ENCODE data around the gene LSM7.
A peak's percentile ranks its signal among the peaks of the same experiment; 100 is the strongest.

The LSM7 gene

DNA sequence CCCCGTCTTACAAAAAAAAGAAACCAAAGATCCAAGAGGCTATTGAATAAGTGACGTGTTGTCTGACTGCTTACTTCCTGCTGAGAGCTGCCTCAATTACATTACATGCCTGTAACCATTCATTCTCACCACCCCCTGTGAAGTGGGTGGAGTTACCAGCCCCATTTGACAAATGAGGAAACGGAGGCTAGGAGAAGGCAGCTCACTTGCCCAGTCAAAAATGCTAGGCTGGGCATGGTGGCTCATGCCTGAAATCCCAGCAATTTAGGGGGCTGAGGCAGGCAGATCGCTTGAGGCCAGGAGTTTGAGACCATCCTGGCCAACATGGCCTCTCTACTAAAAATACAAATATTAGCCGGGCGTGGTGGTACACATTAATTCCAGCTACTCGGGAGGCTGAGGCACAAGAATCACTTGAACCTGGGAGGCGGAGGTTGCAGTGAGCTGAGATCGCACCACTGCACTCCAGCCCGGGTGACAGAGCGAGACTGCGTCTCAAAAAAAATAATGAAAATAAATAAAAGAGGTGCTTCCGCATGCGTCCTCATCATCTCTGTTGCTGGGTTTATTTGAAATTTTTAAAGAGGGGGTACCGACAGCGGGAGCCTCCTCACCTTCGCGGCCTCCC is 499 bp downstream of the LSM7 start:
- no peaks in the 10 kb centered on the region for H3K9me3 Mint-ChIP-seq
- peak; percentile 37 for ATAC-seq (ENCODE audit: low read depth)

GRCh38 chr19:2326699-2327360 is 1.6 kb downstream of the LSM7 start:
- Mint-ChIP-seq H3K27me3 (no peaks in the 10 kb centered on the region), H3K36me3 (peaks cover 12% of the 10 kb centered on the region), H3K27ac (peak overlapping the region; percentile 95), H3K4me1 (peaks cover 55% of the 10 kb centered on the region), H3K9me3 (no peaks in the 10 kb centered on the region), H3K4me3 (peak overlapping the region; percentile 94)
- ATAC-seq (ENCODE audit: low read depth) (no peak), DNase-seq (ENCODE audit: low spot score in 2 of 2) (no peak)

More for the DNA sequence above, 499 bp downstream of the LSM7 start:
- H3K27me3 Mint-ChIP-seq, result no peaks in the 10 kb centered on the region
- H3K4me1 Mint-ChIP-seq, result peaks cover 64% of the 10 kb centered on the region
- peaks cover 11% of the 10 kb centered on the region for H3K36me3 Mint-ChIP-seq
- H3K4me3 Mint-ChIP-seq, result peak overlapping the region; percentile 94
- DNase-seq (ENCODE audit: low spot score in 2 of 2), result no peak
- peak overlapping the region; percentile 95 for H3K27ac Mint-ChIP-seq

GRCh38 chr19:2325281-2326046 is 2.9 kb downstream of the LSM7 start:
- Mint-ChIP-seq H3K4me3 (peak overlapping the region; percentile 56), H3K9me3 (no peaks in the 10 kb centered on the region), H3K27me3 (no peaks in the 10 kb centered on the region), H3K4me1 (peaks cover 51% of the 10 kb centered on the region), H3K36me3 (peaks cover 12% of the 10 kb centered on the region), H3K27ac (peak overlapping the region; percentile 85)
- peak; percentile 20 for ATAC-seq (ENCODE audit: low read depth)
- no peak for DNase-seq (ENCODE audit: low spot score in 2 of 2)

DNA sequence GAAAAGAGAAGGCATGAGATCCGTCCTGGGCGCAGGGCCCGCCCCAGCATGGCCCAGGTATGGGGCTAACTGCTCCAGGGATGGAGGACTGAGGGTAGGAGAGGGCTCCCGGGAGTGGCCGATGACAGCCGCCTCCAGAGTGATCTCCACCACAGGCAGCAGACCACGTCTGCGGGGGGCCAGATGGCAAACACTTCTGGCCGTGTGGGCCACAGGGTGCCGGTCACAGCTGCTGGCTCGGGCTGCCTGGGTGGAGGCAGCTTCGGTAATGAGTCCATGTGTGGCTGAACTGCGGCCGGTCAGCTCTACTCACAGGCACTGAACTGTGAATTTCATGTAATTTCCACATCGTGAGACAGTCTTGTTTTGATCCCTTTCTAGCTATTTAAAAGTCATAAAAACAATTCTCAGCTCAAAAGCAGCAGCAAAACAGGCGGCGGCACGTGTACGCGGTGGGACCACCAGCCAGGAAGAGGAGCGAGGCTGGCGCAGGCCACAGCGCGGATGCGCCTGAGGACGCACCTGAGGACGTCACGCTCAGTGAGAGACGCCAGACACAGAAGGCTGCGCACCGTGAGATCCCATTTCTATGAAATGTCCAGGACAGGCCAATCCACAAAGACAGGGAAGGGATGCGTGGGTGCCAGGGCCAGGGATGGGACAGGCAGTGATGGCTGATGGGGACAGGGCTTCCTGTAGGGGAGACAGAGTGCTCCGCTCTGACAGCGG is 4.0 kb downstream of the LSM7 start:
- peak overlapping the region; percentile 69 for H3K4me3 Mint-ChIP-seq

DNA sequence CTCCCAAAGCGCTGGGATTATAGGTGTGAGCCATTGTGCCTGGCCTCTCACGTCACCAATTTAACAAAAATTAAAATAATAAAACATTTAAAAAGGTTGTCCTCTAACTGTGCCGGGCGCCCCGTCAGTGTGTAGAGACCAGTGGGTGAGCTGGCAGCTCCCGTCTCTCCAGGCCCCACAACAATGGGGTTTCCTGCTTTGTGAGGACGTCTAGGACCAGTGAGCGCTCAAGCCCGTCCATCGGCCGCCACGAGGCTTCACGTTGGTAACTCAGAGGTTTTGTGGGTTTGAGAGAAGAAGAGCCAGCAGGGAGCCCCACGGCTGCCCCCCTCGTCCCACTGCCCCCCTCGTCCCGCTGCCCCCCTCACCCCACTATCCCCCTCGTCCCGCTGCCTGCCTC is 4.7 kb downstream of the LSM7 start:
- peak overlapping the region; percentile 85 for H3K27ac Mint-ChIP-seq
- H3K36me3 Mint-ChIP-seq, result peaks cover 12% of the 10 kb centered on the region
- H3K27me3 Mint-ChIP-seq, result no peaks in the 10 kb centered on the region
- ATAC-seq (ENCODE audit: low read depth) (no peak), DNase-seq (ENCODE audit: low spot score in 2 of 2) (no peak)
- peaks cover 45% of the 10 kb centered on the region for H3K4me1 Mint-ChIP-seq
- H3K9me3 Mint-ChIP-seq, result no peaks in the 10 kb centered on the region
- H3K4me3 Mint-ChIP-seq, result no peak overlapping the region

More for the DNA sequence above, 4.0 kb downstream of the LSM7 start:
- Mint-ChIP-seq H3K36me3 (peaks cover 12% of the 10 kb centered on the region), H3K27ac (peak overlapping the region; percentile 85), H3K27me3 (no peaks in the 10 kb centered on the region), H3K4me1 (peaks cover 44% of the 10 kb centered on the region), H3K9me3 (no peaks in the 10 kb centered on the region)
- ATAC-seq (ENCODE audit: low read depth) (peak; percentile 23), DNase-seq (ENCODE audit: low spot score in 2 of 2) (no peak)

GRCh38 chr19:2321565-2322283 is 6.7 kb downstream of the LSM7 start:
- H3K27ac Mint-ChIP-seq, result no peak overlapping the region
- H3K4me3 Mint-ChIP-seq, result no peak overlapping the region
- ATAC-seq (ENCODE audit: low read depth) (no peak), DNase-seq (ENCODE audit: low spot score in 2 of 2) (no peak)
- H3K4me1 Mint-ChIP-seq, result peaks cover 43% of the 10 kb centered on the region
- H3K36me3 Mint-ChIP-seq, result peaks cover 10% of the 10 kb centered on the region
- H3K9me3 Mint-ChIP-seq, result no peaks in the 10 kb centered on the region
- H3K27me3 Mint-ChIP-seq, result no peaks in the 10 kb centered on the region

DNA sequence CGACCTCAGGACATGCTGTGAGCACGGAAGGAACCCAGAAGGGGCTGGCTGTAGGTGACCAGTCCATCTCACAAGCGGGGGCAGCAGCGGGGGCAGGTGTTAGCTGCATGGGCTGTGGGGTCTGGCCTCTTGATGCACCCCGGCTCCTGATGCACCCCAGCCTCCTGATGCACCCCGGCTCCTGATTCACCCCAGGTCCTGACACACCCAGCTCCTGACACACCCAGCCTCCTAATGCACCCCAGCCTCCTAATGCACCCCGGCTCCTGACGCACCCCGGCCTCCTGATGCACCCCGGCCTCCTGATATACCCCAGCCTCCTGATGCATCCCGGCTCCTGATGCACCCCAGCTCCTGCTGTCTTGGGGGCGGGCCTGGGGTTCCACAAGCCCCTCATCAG is 7.4 kb downstream of the LSM7 start:
- ATAC-seq (ENCODE audit: low read depth) (no peak), DNase-seq (ENCODE audit: low spot score in 2 of 2) (no peak)
- Mint-ChIP-seq H3K4me3 (no peak overlapping the region), H3K9me3 (no peaks in the 10 kb centered on the region), H3K4me1 (peaks cover 40% of the 10 kb centered on the region), H3K27me3 (no peaks in the 10 kb centered on the region), H3K27ac (no peak overlapping the region), H3K36me3 (peaks cover 8% of the 10 kb centered on the region)

DNA sequence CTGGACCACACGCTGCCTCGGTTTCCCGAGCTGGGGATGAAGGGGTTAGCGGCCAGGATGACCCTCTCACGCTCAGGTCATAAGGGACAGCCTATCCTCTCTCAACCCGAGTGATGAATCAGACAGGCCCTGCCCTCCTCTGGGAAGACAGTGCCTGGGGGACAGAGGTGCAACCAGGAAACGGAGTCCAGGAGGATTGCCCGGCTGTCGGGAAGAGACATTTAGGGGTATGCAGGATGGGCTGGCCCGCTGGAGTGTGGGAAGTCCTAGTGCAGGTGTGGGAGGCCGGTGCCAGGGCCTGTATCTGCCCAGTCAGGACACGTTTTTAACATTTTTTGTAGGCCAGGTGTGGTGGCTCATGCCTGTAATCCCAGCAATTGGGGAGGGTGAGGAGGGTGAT is 8.3 kb downstream of the LSM7 start:
- Mint-ChIP-seq H3K27me3 (no peaks in the 10 kb centered on the region), H3K36me3 (peaks cover 5% of the 10 kb centered on the region), H3K27ac (no peak overlapping the region), H3K4me1 (peaks cover 39% of the 10 kb centered on the region), H3K4me3 (no peak overlapping the region), H3K9me3 (peaks cover under 1% of the 10 kb centered on the region)
- DNase-seq (ENCODE audit: low spot score in 2 of 2) (no peak), ATAC-seq (ENCODE audit: low read depth) (no peak)

DNA sequence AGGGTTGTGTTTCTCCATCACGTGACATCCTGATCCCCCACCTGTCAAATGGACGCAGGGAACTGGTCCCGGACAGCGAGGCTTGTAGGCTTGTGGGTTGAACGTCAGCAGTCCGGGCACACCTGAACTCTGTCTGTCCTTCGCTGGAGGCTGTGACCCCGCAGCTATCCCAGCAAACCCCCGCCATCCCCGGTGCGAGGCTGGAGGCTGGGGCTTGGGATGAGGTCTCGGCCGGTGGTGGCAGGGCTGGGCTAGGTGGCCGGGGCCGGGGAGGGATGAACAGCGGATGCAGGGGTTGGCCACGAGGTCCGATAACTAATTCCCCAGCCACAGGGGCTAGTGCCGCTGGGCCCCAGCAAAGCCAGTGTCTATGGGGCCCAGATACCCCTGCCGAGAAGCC is 8.8 kb downstream of the LSM7 start:
- peaks cover 5% of the 10 kb centered on the region for H3K36me3 Mint-ChIP-seq
- H3K27me3 Mint-ChIP-seq, result no peaks in the 10 kb centered on the region
- H3K27ac Mint-ChIP-seq, result no peak overlapping the region
- H3K4me1 Mint-ChIP-seq, result peaks cover 38% of the 10 kb centered on the region
- H3K9me3 Mint-ChIP-seq, result peaks cover 3% of the 10 kb centered on the region
- ATAC-seq (ENCODE audit: low read depth), result no peak
- no peak overlapping the region for H3K4me3 Mint-ChIP-seq
- no peak for DNase-seq (ENCODE audit: low spot score in 2 of 2)

DNA sequence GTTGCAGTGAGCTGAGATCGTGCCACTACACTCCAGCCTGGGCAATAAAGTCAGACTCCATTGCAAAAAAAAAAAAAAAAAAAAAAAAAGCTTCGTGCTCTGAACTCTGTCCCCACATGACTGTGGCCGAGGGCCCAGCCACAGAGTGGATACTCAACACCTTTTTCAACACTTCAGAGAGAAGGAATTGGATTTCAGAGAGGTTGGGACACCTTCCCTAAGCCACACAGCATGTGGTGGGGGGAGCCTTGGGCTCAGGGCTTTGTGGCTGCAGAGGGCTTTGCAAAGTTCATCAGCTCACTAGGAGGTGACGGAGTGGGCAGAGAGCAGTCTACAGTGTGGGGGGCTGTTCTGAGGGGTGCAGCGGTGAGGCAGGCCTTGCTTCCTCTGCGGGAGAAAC is 9.5 kb downstream of the LSM7 start:
- Mint-ChIP-seq H3K9me3 (peaks cover 3% of the 10 kb centered on the region), H3K27me3 (no peaks in the 10 kb centered on the region), H3K36me3 (peaks cover 5% of the 10 kb centered on the region), H3K4me1 (peaks cover 34% of the 10 kb centered on the region), H3K4me3 (peak overlapping the region; percentile 27), H3K27ac (peak overlapping the region; percentile 74)
- DNase-seq (ENCODE audit: low spot score in 2 of 2), result no peak
- ATAC-seq (ENCODE audit: low read depth), result no peak

- Mint-ChIP-seq H3K27ac (peak overlapping the region; percentile 50), H3K27me3 (no peaks in the 10 kb centered on the region), H3K4me1 (peaks cover 31% of the 10 kb centered on the region), H3K36me3 (no peaks in the 10 kb centered on the region), H3K9me3 (peaks cover 3% of the 10 kb centered on the region), H3K4me3 (no peak overlapping the region)
- no peak for DNase-seq (ENCODE audit: low spot score in 2 of 2)
- no peak for ATAC-seq (ENCODE audit: low read depth)
Observed at GRCh38 chr19:2317756-2318155, 10.6 kb downstream of the LSM7 start.

DNA sequence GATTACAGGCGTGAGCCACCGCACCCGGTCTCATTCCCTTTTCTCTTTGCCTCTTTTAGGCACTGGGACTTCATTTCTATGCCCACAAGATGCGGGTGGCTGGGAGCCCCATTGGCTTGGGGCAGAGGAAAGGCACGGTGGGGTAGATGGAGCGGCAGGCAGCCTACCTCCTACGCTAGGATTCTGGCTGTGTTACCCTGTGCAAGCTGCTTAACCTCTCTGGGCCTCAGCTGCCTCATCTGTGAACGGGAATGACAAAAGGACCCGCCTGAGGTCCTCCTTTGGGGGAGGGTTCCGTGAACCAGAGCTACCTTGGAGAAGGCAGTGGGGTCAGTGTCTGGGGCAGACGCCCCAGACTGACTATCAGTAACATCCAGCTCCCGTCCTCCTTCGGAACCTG is 11.1 kb downstream of the LSM7 start:
- no peak for ATAC-seq (ENCODE audit: low read depth)
- peaks cover 31% of the 10 kb centered on the region for H3K4me1 Mint-ChIP-seq
- H3K9me3 Mint-ChIP-seq, result peaks cover 3% of the 10 kb centered on the region
- DNase-seq (ENCODE audit: low spot score in 2 of 2), result no peak
- H3K27me3 Mint-ChIP-seq, result no peaks in the 10 kb centered on the region
- H3K27ac Mint-ChIP-seq, result peak overlapping the region; percentile 64
- H3K36me3 Mint-ChIP-seq, result no peaks in the 10 kb centered on the region
- H3K4me3 Mint-ChIP-seq, result peak overlapping the region; percentile 54

DNA sequence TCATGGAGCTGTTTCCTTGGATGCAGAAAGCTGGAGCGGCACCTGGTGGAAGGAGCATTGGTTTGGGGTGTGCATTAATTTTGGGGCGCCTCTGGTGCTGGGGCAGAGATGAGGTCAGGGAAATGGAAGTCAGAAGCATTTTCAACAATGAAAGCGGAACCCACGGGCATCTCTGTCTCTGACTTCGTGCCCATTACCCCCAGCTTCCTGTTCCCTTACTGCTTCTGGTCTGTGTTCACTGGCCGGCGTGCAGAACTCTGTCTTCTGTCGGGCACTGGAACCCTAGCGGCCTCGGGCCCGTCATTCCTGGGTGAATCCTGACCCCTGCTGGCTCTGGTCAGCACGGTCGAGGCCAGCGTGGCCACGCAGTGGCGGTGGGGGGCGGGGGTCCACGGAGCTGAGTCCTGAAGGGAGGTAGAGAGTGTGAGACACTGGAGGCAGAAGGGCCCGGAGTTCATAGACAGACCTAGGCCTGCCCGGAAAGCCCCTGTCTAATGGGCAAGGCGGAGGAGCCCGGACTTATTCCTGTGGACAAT is 12.5 kb downstream of the LSM7 start:
- Mint-ChIP-seq H3K4me1 (peaks cover 31% of the 10 kb centered on the region), H3K27ac (peak overlapping the region; percentile 85)
- no peak for DNase-seq (ENCODE audit: low spot score in 2 of 2)

More for the DNA sequence above, 12.5 kb downstream of the LSM7 start:
- H3K4me3 Mint-ChIP-seq, result peak overlapping the region; percentile 66
- peaks cover 3% of the 10 kb centered on the region for H3K9me3 Mint-ChIP-seq
- peak; percentile 84 for ATAC-seq (ENCODE audit: low read depth)
- no peaks in the 10 kb centered on the region for H3K36me3 Mint-ChIP-seq
- H3K27me3 Mint-ChIP-seq, result no peaks in the 10 kb centered on the region

Data from memory B cell (primary cell).